Loucy (cell line): ENCODE results near the gene ZNF592.

Experiments used
- EZH2phosphoT487 ChIP-seq: fragments of 200-600 bp; IDR thresholded peaks from 2 replicates; pipeline ENCODE4 v1.6.1; 2018; ENCODE audit warnings: antibody characterized with exemption, mild to moderate bottlenecking, moderate library complexity, borderline replicate concordance
- TF ChIP-seq, protein P1 (sequence below): fragments of 200-600 bp; sonication (generic); conservative IDR thresholded peaks from 2 replicates; pipeline ENCODE4 v1.5.1; 2014; ENCODE audit warnings: mild to moderate bottlenecking, antibody characterized with exemption, low read length

GRCh38 chr15:84715441-84716035 lies 32.9 kb upstream of the ZNF592 start:
- TF ChIP-seq, protein P1, sequence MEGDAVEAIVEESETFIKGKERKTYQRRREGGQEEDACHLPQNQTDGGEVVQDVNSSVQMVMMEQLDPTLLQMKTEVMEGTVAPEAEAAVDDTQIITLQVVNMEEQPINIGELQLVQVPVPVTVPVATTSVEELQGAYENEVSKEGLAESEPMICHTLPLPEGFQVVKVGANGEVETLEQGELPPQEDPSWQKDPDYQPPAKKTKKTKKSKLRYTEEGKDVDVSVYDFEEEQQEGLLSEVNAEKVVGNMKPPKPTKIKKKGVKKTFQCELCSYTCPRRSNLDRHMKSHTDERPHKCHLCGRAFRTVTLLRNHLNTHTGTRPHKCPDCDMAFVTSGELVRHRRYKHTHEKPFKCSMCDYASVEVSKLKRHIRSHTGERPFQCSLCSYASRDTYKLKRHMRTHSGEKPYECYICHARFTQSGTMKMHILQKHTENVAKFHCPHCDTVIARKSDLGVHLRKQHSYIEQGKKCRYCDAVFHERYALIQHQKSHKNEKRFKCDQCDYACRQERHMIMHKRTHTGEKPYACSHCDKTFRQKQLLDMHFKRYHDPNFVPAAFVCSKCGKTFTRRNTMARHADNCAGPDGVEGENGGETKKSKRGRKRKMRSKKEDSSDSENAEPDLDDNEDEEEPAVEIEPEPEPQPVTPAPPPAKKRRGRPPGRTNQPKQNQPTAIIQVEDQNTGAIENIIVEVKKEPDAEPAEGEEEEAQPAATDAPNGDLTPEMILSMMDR: no peak
- no peak for TF ChIP-seq EZH2phosphoT487
